Renal cortical epithelial cell (primary cell): ENCODE data around the gene DZIP1L. TPM values are rescaled to one million over a fixed set of nuclear protein-coding genes. Genes with fewer than 3 reads are reported as not detected.
"Not testable (repeated sequence)": the region's sequence is repeated elsewhere in the genome, so short reads cannot be mapped to it uniquely, and the experiment has no call there.

ENCODE experiments used
- DNase-seq: peaks from one replicate; pipeline ENCODE4 v3.0.0-alpha.2; 2011; ENCODE audit warnings: low read depth
- total RNA-seq: library from RNA; depleted of rRNA; stranded (reverse); fragments of >200 nt; gene quantifications from 2 replicates; pipeline ENCODE4 v1.2.3, GENCODE V29; 2014

The DZIP1L gene
- total RNA-seq, 1 donor from 2014 or later: 21.5 TPM

DNA sequence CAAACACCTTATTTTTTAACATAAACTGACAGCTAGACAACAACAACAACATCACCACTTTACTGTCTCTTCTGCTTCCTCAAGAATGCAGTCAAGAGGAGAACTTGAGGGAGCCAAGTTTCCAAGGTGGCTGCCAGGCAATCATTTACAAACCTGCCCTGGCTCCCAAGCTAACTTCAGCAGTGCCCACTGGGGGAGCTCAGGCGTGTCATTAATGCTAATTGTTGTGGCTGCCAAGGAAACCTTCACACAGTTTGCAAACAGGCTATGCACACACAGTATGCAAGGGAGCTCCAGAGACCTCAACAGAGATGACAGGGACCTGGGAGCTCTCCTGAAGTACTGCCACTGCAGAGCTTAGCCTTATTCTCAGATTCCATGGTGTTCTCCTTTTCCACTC, 2.1 kb downstream of the DZIP1L start:
- DNase-seq: peak; percentile 98

DNA sequence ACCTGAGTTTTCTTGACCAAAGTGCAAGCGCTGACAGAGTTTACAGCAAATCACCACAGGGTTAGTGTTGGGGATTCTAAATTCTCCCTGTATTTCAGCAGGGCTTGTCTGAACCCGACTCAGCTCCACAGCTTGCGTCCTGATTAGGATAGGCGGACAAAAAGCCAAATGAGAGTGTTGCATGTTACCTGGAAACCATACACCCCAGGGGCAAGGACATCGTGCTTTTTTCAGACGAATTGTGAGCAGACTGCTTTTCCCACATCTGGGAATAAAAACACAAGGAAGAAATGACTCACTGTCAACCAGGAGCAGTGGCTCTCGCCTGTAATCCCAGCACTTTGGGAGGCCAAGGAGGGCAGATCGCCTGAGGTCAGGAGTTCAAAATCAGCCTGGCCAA, 3.0 kb downstream of the DZIP1L start:
- peak; percentile 90 for DNase-seq

DNA sequence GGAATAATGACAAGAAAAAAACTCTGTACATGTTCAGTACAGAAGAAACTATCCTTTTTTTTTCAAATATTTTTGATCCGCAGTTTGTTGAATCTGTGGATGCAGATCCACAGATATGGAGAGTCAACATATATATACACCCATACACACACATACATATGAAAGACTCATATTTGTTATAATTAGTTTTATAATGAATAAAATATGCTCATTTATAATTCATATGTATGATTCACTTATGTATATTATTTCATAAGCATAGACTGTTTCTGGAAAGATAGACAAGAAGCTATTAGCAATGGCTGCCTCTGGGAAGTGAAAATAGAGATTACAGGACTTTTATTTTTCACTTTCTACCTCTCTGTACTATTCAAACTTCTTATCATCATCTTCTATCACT, 9.8 kb downstream of the DZIP1L start:
- no peak for DNase-seq

DNA sequence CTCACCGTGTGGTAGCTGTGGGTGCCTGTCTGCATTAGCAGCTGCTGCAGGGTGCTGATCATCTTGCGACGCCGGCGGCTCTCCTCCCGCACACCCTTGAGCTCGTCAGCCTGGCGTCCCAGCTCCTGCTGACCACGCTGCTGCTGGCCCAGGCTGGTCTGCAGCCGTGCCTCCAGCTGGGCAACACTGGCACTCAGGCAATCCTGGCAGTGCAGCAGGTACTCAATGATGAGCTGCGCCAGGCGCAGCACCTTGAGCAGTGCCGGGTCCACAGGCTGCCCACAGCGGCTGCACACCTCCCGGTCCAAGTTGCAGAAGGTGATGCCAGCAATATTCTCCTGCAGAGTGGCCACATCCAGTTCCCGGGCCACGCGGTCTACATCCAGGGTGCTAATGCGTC, 11.9 kb downstream of the DZIP1L start:
- no peak for DNase-seq

DNA sequence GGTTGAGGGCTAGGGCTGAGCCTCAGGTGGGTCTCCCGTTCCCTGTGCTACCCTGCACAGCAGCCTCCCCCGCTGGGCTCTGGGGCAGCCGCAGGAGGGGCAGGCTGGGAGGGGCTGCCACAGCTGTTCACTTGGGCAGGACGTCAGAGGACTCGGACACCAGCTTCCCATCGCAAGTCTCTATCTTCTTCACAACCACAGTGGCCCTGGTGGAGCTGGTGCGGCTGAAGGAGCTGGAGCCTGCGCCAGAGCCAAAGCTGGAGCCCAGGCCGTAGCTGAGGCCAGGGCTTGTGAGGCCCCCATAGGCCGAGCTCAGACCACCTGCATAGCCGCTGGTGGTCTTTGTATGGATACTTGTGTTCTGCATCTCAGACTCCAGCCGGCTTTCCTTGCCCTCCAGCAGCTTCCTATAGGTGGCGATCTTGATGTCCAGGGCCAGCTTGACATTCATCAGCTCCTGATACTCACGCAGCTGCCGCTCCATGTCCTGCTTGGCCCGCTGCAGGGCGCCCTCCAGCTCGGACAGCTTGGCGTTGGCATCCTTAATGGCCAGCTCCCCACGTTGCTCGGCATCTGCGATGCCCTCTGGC, 14.0 kb downstream of the DZIP1L start:
- not testable (repeated sequence) for DNase-seq

DNA sequence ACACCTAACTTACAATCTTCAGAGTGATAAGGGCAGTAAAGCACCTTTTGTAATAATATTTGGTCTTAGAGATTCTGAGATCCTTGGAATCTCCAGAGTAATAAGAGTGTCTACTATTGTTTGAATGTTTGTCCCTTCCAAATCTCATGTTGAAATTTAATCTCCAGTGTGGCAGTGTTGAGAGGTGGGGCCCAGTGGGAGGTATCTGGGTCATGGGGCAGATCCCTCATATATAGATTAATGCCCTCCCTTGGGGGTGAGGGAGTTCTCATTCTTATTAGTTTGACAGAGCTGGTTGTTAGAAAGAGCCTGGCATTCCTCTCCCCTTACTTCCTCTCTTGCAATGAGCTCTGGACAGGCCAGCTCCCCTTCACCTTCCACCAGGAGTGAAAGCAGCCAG, 16.0 kb downstream of the DZIP1L start:
- no peak for DNase-seq

DNA sequence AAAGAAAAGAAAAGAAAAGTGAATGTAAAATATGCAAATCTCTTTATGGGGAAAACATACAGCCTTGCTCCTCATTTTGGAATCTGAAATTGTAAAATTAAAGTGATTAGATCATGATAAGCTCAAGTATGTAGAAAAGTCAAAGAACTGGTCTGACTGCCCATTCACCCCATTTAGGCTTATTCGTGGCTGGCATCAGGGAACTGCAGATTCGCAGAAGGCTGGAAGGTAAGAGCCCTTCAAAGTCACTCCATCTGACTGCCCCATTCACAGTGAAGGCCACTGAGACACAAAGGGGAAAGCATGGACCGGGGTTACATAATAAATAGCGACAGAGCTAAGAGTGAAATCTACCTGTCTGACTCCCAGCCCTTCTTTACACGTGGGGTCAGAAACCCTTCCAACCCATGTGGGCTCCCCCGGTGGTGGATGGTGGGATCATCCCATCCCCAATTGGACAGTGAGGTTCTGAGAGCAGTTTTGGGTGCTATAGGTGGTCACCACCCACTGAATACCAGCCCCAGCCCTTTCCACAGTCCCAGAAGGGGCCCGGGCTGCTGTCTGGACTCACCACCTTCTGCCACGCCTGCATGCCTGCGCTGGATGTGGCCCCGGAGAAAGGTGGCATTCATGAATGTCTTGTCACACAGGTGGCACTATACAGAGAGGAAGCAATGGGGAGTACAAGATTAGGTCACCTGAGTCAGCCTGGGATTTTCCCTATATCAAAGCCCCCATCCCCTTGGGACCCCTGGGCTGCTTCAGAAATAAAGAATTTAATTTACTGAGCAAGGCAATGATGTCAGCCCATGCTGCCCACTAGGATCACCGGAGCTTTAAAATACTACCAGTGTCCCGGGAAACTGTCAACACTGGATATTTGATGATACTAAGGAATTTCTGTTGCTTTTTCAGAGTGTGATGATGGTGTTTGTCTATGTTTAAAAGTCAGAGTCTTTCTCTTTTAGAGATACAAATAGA, 17.9 kb downstream of the DZIP1L start:
- DNase-seq: no peak

DNA sequence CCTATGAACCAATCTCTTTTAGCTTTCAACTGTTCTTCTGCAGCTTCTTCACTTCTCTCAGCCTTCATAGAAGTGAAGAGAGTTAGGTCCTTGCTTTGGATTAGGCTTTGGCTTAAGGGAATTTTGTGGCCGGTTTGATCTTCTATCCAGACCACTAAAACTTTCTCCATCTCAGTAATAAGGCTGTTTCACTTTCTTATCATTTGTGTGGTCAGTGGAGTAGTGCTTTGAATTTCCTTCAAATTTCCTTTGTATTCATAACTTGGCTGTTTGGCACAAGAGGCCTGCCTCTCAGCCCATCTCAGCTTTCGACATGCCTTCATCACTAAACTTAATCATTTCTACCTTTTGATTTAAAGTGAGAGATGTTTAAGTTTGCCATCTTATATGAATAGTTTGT, 21.7 kb downstream of the DZIP1L start:
- no peak for DNase-seq

DNA sequence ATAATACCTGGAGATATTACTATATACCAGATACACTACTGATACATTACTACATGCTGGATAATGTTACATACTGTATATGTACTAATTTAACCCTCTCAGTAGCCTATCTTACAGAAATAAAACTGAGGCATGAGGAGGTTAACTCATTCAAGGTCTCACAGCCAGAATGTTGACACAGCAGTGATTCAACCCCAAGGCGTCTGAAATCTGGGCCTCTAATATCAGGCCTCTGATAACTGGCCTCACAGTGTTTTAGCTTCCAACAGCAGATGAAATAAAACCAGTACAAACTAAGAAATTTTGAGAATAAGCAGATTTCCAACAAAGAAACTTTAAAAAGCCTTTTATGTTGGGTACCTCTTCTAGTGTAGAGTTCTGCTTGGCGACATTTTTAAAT, 23.4 kb downstream of the DZIP1L start:
- DNase-seq: no peak

DNA sequence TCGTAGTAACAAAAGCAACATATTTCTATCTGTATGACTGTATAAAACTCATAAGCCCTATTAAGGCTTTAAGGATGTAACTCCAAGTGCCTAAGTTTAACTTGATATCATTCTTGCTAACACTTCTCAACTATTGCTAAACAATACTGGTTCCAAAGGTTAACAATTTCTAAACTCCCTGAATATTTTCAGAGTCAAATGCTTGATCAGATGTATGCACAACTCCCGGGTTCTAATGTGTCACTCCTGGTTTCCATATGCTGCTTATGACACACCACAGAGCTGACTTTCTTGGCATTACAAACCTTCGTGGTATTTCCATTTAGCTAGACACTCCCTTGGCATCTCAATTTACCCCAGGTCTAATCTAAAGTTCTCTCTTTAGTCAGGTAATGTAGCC, 26.3 kb downstream of the DZIP1L start:
- no peak for DNase-seq

DNA sequence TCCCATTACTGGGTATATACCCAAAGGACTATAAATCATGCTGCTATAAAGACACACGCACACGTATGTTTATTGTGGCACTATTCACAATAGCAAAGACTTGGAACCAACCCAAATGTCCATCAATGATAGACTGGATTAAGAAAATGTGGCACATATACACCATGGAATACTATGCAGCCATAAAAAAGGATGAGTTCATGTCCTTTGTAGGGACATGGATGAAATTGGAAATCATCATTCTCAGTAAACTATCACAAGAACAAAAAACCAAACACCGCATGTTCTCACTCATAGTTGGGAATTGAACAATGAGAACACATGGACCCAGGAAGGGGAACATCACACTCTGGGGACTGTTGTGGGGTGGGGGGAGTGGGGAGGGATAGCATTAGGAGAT, 29.7 kb downstream of the DZIP1L start:
- DNase-seq: not testable (repeated sequence)

DNA sequence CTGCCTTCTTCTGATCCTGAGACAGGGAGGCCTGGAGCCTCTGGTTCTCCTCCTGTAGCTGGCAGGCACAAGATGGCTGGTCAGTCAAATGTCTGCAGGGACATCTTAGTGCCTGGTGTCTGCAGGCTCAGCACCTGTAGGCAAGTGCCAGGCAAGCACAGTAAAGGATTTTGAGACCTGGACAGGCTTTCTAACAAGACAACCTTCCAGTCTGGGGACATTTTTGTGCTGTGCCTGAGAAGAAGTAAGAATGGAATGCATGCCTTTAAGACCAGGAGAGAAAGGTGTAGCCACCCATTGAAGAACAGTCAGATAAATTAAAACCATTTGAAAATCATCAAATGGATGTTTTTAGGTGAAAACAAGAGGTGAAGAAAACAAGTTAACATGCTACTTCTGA, 31.2 kb downstream of the DZIP1L start:
- no peak for DNase-seq

DNA sequence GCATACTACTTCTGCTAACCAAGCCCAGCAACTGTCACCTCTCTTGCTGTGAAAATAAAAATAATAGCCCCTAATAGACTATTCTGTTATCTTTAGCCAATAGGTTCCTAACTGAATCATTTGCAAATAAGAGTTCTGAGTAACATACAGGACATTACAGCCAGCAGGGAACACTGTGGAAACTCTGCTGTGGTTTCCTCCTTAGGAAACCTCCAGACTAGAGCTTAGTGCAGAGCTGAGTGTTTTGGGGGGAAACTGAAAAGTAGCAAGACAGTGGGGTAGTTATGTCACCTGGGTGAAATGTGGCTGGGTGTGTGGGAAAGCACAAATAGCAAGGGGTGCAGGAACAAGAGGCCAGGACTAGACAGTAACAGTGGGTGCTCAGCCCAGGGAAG, 32.4 kb downstream of the DZIP1L start:
- no peak for DNase-seq

DNA sequence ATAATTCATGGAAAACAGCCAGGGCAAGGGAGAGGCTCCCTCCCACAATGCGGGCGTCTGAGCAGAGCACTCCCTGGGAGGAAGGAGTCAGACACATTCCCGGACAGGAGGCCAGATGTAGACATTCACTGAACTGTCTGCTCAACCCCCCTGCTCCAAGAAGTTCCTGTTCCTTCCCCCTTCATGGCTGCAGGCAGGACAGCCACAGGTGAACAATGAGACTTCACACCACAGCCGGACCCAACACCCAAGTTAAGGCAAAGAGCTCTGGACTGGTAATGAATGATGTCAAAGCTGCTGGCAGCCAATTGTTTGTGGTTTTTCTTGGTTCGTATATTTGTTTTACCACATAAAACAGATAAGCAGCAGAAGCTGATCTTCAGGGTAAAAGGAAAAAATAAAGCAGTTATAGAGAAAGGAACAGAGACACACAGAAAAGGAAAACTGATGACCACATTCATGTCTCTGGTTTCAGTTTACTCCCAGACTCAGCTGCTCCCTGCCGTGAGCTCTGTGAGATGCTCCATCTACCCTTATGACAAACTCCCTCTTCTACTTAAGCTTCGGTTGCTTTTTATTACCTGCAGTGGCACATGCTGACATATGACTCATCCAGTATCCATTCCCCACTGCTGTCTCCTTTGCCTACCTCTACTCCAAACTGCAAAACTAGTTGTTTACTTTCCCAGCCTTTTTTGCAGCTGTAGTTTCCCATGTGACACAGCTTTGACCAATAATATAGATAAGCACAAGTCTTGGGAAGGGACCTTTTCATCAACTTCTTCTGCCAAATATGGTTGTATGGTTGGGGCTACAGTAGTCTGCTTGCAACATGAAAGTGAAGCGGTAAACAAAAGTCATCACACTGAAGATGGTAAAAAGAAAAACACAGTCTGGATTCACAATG, 33.1 kb downstream of the DZIP1L start:
- DNase-seq: peak; percentile 94

DNA sequence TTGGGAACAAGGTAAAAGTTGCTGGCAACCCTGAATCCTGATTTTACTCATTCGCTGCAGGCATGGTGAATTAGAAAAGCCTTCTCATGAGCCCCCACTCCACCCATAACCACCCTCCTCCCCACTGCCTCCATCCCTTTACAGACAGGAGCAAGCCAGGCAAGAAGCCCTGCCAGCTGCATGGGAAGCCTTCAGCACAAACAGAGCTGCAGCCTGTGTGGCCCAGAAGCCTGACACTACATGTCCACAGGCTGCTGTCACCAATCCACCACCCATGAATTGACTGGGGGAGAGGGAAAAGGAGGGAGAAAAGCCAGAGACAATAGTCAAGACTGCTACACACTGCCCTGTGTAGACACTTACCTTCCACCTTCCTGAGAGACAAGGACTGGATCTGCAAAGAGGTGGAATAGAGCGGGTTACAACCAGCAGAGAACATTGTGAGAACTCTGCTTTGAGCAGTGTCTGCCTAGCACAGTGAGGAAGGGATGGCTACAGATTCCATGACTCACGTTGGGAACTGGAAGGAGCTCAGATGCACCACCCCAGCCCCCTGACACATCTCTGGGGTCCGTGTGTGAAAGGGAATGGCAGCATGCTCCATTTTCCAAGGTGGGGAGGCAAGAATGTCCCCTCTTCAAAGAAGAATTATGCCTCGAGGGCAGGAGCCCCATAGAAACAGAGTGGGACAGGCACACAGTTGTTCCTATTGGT, 33.9 kb downstream of the DZIP1L start:
- DNase-seq: peak; percentile 23

DNA sequence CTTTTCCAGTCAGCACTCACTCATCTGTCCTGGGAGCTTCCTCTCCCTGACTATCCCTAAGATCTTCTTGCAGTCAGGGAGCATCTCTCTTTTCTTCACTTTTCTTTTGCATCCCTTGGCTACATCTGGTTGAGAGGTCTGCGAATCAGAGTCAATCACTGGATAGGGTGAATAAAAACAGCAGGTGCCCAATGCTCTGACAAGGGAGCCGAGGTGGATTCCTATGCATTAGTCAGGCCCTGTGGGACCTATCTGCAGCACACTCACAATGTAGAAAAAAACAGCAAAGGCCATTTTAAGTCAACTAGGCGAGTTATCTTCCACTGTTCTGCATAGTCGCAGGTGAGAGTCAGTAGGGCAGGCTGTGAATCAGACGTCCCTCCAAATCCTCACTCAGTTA, 35.5 kb downstream of the DZIP1L start:
- DNase-seq: no peak

DNA sequence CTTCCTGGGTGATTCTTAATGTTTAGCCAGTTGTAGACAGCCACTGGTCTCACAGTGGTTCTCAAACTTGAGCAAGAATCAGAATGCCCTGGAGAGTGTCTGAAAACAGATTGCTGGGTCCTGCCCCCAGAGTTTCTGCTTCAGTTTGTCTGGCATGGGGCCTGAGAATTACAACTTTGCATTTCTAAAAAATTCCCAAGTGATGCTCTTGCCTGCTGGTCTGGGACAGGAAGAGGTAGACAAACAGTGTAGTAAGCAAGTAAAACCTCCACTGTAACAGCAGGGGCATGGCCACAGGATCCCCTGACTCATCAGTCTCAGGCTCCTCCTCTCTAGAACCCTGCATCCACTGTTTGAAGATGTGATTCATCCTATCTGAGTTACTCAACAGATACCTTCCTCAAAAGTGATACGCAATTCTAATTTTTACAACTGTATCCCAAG, 36.5 kb downstream of the DZIP1L start:
- peak; percentile 95 for DNase-seq

DNA sequence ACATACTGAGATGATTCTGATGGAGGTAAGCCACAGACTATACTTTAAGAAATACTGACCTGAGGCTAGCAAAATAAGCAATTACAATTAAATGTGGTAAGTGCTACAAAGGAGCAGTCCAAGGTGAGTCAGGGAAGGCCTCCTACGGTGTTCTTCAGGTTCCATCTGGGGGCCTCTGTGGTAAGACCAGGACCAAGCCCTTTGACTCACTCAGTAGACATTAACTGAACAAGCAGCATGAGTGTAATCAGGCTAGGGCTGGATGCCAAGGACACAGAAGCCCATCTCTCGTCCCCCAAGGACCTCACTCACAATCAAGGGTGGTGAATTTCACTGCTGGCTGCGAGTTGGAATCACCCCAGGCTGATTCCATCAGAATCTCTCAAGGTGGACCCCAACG, 37.3 kb downstream of the DZIP1L start:
- DNase-seq: peak; percentile 92

DNA sequence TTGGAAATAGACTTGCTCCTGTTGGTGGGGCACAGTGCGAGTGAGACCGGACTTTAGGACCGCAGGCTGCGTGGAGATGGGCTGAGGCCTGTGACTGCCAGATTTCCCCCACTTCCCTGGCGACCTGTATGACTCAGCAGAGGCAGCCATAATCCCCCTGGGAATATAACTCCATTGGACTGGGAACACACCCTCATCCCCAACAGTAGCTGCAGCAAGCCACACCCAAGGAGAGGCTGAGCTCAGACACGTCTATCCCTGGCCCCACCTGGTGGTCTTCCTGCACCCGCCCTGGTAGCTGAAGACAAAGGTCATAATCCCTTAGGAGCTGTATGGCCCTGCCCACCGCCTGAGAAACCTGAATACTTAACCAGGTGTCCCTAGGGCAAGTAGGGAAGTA, 42.6 kb downstream of the DZIP1L start:
- DNase-seq: no peak

DNA sequence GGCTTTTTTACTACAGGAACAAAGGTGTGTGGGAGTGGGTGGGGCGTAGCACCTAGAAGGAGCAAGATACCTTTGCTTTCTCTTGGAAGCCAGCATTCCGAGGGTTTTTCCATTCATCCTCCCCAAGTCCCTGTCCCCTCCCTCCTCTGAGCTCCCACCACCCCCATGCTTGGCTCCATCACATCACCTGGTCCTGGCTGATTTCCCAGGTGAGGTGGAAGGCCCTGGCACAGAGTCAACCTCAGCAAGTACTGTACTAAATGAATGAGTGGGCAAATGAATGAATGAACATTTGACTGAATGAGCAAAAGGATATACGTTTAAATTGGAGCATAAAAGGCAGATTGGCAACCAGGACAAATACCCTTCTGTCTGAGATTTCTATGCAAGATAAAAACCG, 45.4 kb downstream of the DZIP1L start:
- no peak for DNase-seq

DNA sequence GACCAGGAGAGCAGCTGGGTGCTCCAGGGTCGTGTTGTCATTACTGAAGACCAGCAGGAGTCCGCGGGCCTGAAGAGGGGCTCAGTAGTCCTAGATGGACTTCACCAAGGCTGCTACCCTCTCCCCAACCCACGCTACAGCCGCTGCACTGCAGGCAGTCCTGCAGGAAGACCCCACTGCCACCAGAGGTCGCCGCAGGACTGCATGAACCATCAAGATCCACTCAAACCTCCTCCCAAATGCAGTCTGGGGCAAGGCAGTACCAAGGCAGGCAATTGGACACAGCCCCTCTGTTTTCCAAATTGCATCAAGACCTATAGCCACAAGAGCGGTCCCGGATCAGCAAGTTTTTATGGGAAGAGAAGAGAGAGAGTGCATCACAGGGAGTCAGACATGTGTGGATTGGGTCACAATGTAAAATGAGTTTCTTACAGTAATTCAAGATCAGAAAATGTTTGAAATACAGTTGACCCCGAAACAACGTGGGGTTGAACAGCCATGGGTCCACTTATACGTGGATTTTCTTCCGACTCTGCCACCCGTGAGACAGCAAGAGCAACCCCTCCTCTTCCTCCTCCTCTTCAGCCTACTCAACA, 46.7 kb downstream of the DZIP1L start:
- DNase-seq: peak; percentile 55
